Upper lobe of left lung (tissue), 4 donors: ENCODE data around the gene KMT2D.

Experiments used
- POLR2A ChIP-seq, 4 donors: fragments of 450-650 bp; IDR thresholded peaks; one replicate each; pipeline ENCODE4 v1.5.1; 2016 to 2017; ENCODE audit warnings: antibody characterized with exemption in 4 of 4, mild to moderate bottlenecking in 2 of 4
- POLR2AphosphoS5 ChIP-seq, 2 donors: sonication (generic); formaldehyde crosslinking; IDR thresholded peaks; one replicate each; pipeline ENCODE4 v1.5.1; 2017; ENCODE audit warnings: antibody characterized with exemption in 2 of 2
- TF ChIP-seq, protein P1 (sequence below), 6 experiments: fragments of 450-650 bp in 4 of 6; fragments of 200-600 bp in 2 of 6; sonication (generic) in 2 of 6; IDR thresholded peaks; one replicate each; pipeline ENCODE4 v1.5.1; 2016 to 2019; ENCODE audit warnings: antibody characterized with exemption in 6 of 6

DNA sequence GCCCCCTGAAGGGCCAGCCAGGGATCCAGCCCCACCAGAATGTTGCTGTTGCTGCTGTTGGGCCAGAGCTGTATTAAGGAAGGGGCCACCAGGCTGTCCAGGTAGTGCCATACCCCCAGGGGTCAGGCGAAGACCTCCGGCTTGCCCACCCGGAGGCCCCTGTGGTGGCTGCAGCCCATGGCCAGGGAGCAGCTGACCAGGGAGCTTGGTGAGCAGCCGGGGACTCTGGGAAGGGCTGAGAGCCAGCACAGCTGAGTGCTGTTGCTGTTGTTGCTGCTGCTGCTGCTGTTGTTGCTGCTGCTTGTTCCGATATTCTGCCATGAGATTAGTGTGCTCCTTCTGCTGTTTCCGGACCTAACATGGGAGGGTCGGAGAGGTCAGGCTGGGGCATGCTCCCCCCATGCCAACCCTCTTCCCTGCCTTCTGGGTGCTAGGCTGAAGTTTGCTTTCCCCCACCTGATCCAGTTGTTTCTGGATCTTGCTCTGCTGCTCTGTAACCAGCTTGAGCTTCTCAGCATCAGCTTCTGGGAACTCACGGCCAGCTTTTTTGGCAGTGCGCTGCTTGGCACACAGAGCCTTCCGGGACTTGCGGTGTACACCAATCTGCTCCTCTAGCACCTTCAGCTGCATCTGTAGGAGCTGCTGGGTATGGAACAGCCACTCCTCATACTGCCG lies 26.8 kb downstream of the KMT2D start:
- TF ChIP-seq, protein P1, sequence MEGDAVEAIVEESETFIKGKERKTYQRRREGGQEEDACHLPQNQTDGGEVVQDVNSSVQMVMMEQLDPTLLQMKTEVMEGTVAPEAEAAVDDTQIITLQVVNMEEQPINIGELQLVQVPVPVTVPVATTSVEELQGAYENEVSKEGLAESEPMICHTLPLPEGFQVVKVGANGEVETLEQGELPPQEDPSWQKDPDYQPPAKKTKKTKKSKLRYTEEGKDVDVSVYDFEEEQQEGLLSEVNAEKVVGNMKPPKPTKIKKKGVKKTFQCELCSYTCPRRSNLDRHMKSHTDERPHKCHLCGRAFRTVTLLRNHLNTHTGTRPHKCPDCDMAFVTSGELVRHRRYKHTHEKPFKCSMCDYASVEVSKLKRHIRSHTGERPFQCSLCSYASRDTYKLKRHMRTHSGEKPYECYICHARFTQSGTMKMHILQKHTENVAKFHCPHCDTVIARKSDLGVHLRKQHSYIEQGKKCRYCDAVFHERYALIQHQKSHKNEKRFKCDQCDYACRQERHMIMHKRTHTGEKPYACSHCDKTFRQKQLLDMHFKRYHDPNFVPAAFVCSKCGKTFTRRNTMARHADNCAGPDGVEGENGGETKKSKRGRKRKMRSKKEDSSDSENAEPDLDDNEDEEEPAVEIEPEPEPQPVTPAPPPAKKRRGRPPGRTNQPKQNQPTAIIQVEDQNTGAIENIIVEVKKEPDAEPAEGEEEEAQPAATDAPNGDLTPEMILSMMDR (IDR thresholded peaks at IDR 0.05) = no peak
- no peak for TF ChIP-seq POLR2AphosphoS5 (IDR thresholded peaks at IDR 0.05)
- no peak for TF ChIP-seq POLR2A (IDR thresholded peaks at IDR 0.05)
